Measurements from ENCODE around the gene RTP2. TPM values are rescaled to one million over a fixed set of nuclear protein-coding genes. Genes with fewer than 3 reads are reported as not detected.

Gene RTP2
- total RNA-seq, 1 donor from 2014 or later = not detected

DNA sequence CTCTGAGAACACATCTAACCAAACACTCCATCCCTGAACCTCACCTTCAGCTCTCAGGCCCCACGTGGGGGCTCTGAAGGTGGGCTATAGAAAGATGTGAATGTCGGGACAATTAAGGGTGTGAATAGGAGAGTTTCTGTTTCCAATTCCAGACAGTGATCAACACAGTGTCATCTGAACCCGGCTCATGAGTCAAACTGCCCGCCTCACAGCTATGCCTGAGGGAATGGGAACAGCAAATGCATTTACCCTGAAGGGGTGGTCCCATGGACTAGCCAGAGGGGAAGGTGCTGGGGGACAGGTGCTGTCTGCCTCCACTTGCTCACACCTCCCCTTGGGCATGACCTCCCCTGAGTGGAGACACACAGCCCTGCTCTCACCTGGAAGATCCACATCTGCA, 6.3 kb downstream of the RTP2 start:
- no peaks in the 10 kb centered on the region for H3K27me3 ChIP-seq (ENCODE audit: low read depth)
- no peaks in the 10 kb centered on the region for H3K9me3 ChIP-seq
- TF ChIP-seq, protein P1, sequence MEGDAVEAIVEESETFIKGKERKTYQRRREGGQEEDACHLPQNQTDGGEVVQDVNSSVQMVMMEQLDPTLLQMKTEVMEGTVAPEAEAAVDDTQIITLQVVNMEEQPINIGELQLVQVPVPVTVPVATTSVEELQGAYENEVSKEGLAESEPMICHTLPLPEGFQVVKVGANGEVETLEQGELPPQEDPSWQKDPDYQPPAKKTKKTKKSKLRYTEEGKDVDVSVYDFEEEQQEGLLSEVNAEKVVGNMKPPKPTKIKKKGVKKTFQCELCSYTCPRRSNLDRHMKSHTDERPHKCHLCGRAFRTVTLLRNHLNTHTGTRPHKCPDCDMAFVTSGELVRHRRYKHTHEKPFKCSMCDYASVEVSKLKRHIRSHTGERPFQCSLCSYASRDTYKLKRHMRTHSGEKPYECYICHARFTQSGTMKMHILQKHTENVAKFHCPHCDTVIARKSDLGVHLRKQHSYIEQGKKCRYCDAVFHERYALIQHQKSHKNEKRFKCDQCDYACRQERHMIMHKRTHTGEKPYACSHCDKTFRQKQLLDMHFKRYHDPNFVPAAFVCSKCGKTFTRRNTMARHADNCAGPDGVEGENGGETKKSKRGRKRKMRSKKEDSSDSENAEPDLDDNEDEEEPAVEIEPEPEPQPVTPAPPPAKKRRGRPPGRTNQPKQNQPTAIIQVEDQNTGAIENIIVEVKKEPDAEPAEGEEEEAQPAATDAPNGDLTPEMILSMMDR (IDR thresholded peaks at IDR 0.05) = no peak
- no peak for ATAC-seq
- no peak overlapping the region for H3K4me3 ChIP-seq
- H3K36me3 ChIP-seq = no peaks in the 10 kb centered on the region
- no peaks in the 10 kb centered on the region for H3K4me1 ChIP-seq
- no peak for DNase-seq
- intact Hi-C loops (cut with DNase I) = no loop called here
- H3K27ac ChIP-seq = peak overlapping the region; percentile 28

DNA sequence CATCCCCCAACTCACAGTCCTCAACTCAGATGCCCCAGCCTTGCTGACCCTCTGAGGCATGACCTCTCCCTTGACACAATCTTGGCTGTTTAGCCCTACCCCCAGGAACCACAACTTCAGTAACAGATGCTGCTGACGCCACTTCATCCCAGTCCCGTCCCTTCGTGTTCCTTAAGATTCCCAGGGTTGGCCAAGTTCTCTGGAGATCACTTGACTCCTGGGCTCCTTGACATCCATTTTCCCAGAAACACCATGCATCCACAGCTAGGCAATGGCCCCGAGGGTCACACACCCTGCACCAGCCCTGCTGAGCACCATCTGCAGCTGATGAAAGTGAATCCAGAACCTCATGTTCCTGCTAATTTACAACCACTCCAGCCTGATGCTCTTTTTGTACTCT, 6.9 kb downstream of the RTP2 start:
- no peak overlapping the region for H3K4me3 ChIP-seq
- ATAC-seq = peak; percentile 18 to 34

DNA sequence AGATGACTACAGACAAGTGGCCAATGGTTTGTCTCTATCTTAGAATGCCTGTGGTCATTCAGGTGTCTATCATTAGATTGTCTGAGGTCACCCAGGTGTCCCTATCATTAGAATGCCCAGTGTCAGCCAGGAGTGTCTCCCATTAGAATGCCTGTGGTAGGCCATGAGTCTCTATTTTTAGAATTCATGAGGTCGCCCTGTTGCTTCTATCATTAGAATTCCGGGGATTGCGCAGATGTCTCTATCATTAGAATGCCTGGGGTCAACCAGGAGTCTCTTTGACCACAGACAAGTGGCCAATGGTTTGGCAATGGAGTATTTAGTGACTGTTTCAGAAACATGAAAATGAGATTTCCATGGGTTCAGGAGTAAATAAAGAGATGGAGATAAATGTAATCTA, 7.6 kb downstream of the RTP2 start:
- intact Hi-C loops (cut with DNase I) = no loop called here
- H3K4me3 ChIP-seq = no peak overlapping the region
- DNase-seq = no peak
- no peaks in the 10 kb centered on the region for H3K9me3 ChIP-seq
- H3K4me1 ChIP-seq = no peaks in the 10 kb centered on the region
- no peaks in the 10 kb centered on the region for H3K27me3 ChIP-seq (ENCODE audit: low read depth)
- no peak overlapping the region for H3K27ac ChIP-seq
- no peaks in the 10 kb centered on the region for H3K36me3 ChIP-seq
- ATAC-seq = no peak
- TF ChIP-seq, protein P1 (IDR thresholded peaks at IDR 0.05) = no peak

More for the DNA sequence above, 6.9 kb downstream of the RTP2 start:
- TF ChIP-seq, protein P1 (IDR thresholded peaks at IDR 0.05) = no peak
- no peaks in the 10 kb centered on the region for H3K36me3 ChIP-seq
- H3K27me3 ChIP-seq (ENCODE audit: low read depth) = no peaks in the 10 kb centered on the region
- H3K4me1 ChIP-seq = no peaks in the 10 kb centered on the region
- no peaks in the 10 kb centered on the region for H3K9me3 ChIP-seq
- H3K27ac ChIP-seq = peak overlapping the region; percentile 28
- no peak for DNase-seq
- intact Hi-C loops (cut with DNase I) = no loop called here

DNA sequence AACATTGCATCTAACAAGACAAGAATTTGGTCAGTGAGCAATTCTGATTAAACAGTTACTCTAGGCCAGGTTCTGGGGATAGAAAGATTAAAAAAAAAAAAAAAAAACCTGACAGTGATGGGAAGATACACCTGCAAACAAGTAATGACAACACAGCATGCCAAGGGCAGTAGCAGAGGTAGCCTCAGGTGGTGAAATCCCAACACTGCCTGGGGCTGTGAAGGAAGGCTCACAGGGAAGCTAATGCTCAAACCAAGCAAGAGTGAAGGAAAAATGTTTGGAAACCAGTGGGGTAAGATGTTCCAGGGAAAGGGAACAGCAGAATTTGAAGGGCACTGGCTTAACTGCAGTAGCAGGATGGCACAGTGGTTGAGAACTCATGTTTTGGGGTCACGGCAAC, 8.9 kb downstream of the RTP2 start:
- H3K4me3 ChIP-seq = no peak overlapping the region
- no peaks in the 10 kb centered on the region for H3K9me3 ChIP-seq
- H3K27ac ChIP-seq = no peak overlapping the region
- no peak for ATAC-seq
- no peaks in the 10 kb centered on the region for H3K36me3 ChIP-seq
- intact Hi-C loops (cut with DNase I) = no loop called here
- no peak for DNase-seq
- H3K4me1 ChIP-seq = no peaks in the 10 kb centered on the region
- TF ChIP-seq, protein P1 (IDR thresholded peaks at IDR 0.05) = no peak
- no peaks in the 10 kb centered on the region for H3K27me3 ChIP-seq (ENCODE audit: low read depth)

DNA sequence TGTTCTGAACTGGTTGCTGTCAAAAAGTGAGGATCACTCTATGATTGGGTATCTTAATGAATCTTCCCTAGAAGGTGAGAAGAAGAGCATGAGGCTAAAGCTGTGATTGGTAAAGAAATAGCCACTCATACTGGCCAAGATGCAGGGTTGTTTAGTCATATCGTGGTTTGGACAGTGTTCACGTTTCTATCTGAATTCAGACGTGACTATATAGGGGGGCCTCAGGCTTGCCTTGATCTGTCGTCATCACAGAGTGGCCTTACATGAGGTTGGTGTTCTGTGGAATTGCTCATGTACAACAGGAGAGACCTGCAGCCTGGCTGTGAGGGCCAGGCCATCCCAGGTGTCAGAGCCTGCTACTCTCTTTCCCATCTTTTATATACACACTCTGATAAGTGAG, 12.4 kb downstream of the RTP2 start:
- Histone ChIP-seq H3K9me3 (peaks cover 4% of the 10 kb centered on the region), H3K27me3 (ENCODE audit: low read depth) (no peaks in the 10 kb centered on the region), H3K27ac (no peak overlapping the region), H3K4me1 (no peaks in the 10 kb centered on the region), H3K4me3 (no peak overlapping the region), H3K36me3 (no peaks in the 10 kb centered on the region)
- intact Hi-C loops (cut with DNase I) = no loop called here
- TF ChIP-seq, protein P1 (IDR thresholded peaks at IDR 0.05) = no peak
- ATAC-seq (no peak), DNase-seq (no peak)

All from lower lobe of right lung (tissue), 2 donors.